ENCODE results near the gene LRRC25.

GRCh38 chr19:18422530-18423191 lies 25.2 kb upstream of the LRRC25 start:
- TF ChIP-seq EP300 (IDR thresholded peaks at IDR 0.05) (no peak), CTCF (IDR thresholded peaks at IDR 0.05) (no peak), POLR2A (IDR thresholded peaks at IDR 0.05) (no peak)
